ENCODE results near the gene TMEM145. TPM values are rescaled to one million over a fixed set of nuclear protein-coding genes. Genes with fewer than 3 reads are reported as not detected.

The TMEM145 gene
- total and polyA plus RNA-seq, 9 of the 15 experiments (the other 6 are each of a cell fraction or from before 2014, with no cell fraction given), result 0.80 to 5.5 (median 1.9) TPM; not detected in 3

DNA sequence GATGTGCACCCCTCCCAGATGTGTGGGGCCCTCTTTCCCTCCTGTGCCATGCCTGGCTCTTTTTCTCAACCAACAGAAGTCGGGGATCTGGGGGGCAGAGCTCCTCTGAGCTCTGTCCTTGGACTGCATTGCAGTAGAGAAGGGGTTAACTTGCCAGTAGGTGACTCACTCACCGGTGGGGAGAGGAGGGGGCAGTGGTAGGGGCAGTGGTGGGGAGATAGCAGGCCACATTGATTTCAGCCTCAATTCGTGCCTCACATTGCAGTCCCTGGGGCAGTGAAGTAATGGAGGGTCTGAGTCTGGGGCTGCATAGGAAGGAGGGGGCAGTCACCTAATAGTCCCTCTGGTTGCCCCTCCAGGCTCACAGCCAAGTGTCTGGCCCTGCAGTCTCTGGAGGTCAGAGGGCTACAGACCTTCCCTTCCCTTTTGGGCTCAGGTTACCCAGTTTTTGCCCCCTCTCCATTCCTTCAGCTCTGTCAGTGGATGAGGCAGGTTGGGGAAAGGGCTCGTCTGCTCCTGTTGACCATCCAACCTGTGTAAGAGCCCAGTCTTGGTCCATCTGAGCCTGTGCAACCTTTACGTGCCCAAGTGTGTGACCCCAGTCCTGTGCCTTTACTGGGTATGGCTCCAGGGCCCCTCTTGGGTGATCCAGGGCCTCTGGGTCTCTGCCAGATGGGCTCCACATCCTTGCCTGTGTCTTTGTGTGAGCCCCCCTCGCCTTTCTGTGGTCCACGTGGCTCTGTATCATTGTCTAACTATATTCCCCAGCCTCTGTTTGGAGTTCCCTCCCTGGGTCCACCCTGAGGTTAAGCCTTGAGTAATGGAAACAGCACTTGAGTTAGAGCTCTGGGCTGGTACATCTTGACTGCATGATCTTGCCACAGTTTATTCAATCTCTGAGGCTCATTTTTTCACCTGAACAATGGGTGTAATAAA, 31.0 kb upstream of the TMEM145 start (continued):
- TF ChIP-seq, protein P1, sequence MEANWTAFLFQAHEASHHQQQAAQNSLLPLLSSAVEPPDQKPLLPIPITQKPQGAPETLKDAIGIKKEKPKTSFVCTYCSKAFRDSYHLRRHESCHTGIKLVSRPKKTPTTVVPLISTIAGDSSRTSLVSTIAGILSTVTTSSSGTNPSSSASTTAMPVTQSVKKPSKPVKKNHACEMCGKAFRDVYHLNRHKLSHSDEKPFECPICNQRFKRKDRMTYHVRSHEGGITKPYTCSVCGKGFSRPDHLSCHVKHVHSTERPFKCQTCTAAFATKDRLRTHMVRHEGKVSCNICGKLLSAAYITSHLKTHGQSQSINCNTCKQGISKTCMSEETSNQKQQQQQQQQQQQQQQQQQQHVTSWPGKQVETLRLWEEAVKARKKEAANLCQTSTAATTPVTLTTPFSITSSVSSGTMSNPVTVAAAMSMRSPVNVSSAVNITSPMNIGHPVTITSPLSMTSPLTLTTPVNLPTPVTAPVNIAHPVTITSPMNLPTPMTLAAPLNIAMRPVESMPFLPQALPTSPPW (CRISPR knock-in tag; IDR thresholded peaks at IDR 0.05), result peak; percentile 83
- TF ChIP-seq ZBTB7A (IDR thresholded peaks at IDR 0.05; ENCODE audit: borderline replicate concordance, control insufficient read depth, low read depth, low read length) (peak; percentile 94), JUND (IDR thresholded peaks at IDR 0.05; ENCODE audit: borderline replicate concordance, low read depth, low read length) (peak; percentile 98), JUND (tag; IDR thresholded peaks at IDR 0.05; ENCODE audit: borderline replicate concordance, low read depth, low read length) (peak; percentile 90; the same call in 2 of the 3 replicates), SMARCE1 (IDR thresholded peaks at IDR 0.05) (peak; percentile 67; the same call in 1 of the 2 replicates), CREM (IDR thresholded peaks at IDR 0.05; ENCODE audit: low read depth) (peak; percentile 41; the same call in 1 of the 2 replicates), TOE1 (IDR thresholded peaks at IDR 0.05; ENCODE audit: borderline replicate concordance) (0 out of 2 replicates have a peak, but pooled peaks have one; percentile 30), TOE1 (CRISPR knock-in tag; IDR thresholded peaks at IDR 0.05; ENCODE audit: borderline replicate concordance, low read depth) (no peak), ZNF707 (CRISPR knock-in tag; conservative IDR thresholded peaks at IDR 0.05) (no peak), CBFA2T2 (conservative IDR thresholded peaks at IDR 0.05) (peak; percentile 10; the same call in 1 of the 2 replicates), HMG20B (CRISPR knock-in tag; IDR thresholded peaks at IDR 0.05) (no peak), MCM5 (IDR thresholded peaks at IDR 0.05; ENCODE audit: low read depth) (no peak), MED1 (CRISPR knock-in tag; IDR thresholded peaks at IDR 0.05; ENCODE audit: borderline replicate concordance) (no peak), DPF2 (IDR thresholded peaks at IDR 0.05) (peak; percentile 75), EP300 (IDR thresholded peaks at IDR 0.05; ENCODE audit: low read length) (peak; percentile 26; the same call in 1 of the 2 replicates), U2AF1 (optimal IDR thresholded peaks at IDR 0.05; ENCODE audit: low read depth, low read length) (no peak), ARID1B (IDR thresholded peaks at IDR 0.05) (peak; percentile 66), COPS2 (conservative IDR thresholded peaks at IDR 0.05) (no peak), FOSL1 (tag; conservative IDR thresholded peaks at IDR 0.05) (peak; percentile 93)
- TF ChIP-seq, protein P2, sequence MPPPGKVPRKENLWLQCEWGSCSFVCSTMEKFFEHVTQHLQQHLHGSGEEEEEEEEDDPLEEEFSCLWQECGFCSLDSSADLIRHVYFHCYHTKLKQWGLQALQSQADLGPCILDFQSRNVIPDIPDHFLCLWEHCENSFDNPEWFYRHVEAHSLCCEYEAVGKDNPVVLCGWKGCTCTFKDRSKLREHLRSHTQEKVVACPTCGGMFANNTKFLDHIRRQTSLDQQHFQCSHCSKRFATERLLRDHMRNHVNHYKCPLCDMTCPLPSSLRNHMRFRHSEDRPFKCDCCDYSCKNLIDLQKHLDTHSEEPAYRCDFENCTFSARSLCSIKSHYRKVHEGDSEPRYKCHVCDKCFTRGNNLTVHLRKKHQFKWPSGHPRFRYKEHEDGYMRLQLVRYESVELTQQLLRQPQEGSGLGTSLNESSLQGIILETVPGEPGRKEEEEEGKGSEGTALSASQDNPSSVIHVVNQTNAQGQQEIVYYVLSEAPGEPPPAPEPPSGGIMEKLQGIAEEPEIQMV (tag; conservative IDR thresholded peaks at IDR 0.05; ENCODE audit: low read depth), result no peak
- TF ChIP-seq, protein P3, sequence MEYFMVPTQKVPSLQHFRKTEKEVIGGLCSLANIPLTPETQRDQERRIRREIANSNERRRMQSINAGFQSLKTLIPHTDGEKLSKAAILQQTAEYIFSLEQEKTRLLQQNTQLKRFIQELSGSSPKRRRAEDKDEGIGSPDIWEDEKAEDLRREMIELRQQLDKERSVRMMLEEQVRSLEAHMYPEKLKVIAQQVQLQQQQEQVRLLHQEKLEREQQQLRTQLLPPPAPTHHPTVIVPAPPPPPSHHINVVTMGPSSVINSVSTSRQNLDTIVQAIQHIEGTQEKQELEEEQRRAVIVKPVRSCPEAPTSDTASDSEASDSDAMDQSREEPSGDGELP (CRISPR knock-in tag; IDR thresholded peaks at IDR 0.05; ENCODE audit: borderline replicate concordance), result peak; percentile 29; the same call in 1 of the 2 replicates
- TF ChIP-seq, protein P4, sequence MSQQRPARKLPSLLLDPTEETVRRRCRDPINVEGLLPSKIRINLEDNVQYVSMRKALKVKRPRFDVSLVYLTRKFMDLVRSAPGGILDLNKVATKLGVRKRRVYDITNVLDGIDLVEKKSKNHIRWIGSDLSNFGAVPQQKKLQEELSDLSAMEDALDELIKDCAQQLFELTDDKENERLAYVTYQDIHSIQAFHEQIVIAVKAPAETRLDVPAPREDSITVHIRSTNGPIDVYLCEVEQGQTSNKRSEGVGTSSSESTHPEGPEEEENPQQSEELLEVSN (IDR thresholded peaks at IDR 0.05; ENCODE audit: borderline replicate concordance in 1 of 2, extremely low read depth in 1 of 2, insufficient read depth in 1 of 2, insufficient read length in 1 of 2, low read depth in 1 of 2, low read length in 1 of 2, poor library complexity in 1 of 2, severe bottlenecking in 1 of 2), result peak in 1 of 2 experiments; percentile 24

Measured in K562 (cell line).